ENCODE data around the gene LIMK1. TPM values are rescaled to one million over a fixed set of nuclear protein-coding genes. Genes with fewer than 3 reads are reported as not detected.

Gene LIMK1
- polyA plus RNA-seq, 3 donors = 4.5 to 13.2 (median 6.2) TPM

DNA sequence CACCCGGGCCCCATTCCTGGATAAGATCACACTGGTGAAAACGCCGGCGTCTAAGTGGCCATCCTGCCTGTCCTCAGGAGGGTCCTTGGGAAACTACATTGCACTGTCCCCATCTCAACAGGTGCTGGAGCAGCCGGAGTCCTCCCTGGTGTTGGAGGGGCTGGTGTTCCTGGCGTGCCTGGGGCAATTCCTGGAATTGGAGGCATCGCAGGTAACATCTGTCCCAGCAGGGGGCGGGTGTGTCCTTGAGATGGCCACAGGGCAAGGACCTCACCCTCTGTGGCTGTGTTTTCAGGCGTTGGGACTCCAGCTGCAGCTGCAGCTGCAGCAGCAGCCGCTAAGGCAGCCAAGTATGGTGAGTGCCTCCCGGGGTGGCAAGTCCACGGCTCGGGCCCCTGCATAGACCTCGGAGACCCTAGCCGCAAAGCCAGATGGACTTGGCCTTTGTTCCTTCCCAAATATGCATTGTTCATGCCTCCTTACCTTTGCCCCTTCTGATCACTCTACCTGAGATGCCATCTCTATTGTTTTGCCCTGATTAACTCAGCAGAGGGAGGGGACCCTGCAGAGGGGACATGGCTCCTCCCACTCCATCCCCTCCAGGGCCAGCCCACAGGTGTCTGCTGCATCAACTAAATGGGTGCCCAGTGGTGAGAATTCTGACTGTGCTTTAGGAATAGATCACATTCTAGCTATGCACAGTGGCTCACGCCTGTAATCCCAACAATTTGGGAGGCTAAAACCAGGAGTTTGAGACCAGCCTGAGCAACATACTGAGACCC is 31.8 kb upstream of the LIMK1 start:
- H3K27ac ChIP-seq (ENCODE audit: low read depth, low read length) = no peak overlapping the region
- WGBS, 3 donors = 46 to 83% (median 71%) methylated on average over 16 of the region's 16 CpGs

DNA sequence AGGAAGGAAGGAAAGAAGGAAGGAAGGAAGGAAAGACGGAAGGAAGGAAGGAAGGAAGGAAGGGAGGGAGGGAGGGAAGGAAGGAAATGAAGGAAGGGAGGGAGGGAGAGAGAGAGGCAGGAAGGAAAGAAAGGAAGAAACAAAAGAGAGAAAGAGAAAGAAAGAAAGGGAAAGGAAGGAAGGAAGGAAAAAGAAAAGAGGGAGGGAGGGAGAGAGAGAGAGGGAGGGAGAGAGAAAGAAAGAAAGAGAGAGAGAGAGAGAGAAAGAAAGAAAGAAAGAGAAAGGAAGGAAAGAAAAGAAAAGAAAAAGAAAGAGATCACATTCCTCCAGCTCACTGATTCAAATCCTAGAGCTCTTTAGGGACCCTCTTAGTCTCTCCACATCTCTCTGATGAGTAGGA is 31.0 kb upstream of the LIMK1 start:
- no peak overlapping the region for H3K27ac ChIP-seq (ENCODE audit: low read depth, low read length)
- 70 to 100% (median 71%) methylated on average over 1 of the region's 1 CpG for WGBS, 3 donors

DNA sequence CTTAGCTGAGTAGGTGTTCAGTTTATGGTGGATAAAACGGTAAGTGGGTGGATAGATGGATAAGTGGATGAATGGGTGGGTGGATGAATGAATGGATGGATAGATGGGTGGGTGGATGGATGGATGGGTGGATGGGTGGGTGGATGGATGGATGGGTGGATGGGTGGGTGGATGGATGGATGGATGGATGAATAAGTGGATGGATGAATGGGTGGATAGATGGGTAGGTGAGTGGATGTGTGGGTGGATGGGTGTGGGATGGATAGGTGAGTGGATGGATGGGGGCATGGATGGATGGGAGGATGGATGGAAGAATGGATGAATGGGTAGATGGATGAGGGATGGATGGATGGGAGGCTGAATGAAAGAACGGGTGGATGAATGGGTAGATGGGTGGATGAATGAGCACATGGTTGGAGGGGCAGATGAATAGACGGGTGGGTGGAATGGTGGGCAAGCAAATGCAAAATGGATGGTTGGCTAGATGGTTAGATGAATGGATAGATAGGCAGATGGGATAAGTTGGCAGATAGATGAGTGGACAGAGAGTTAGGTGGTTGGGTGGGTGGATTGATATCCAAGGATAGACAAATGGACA is 29.9 kb upstream of the LIMK1 start:
- H3K27ac ChIP-seq (ENCODE audit: low read depth, low read length) = no peak overlapping the region
- WGBS, 3 donors = 85 to 93% (median 92%) methylated on average over 3 of the region's 3 CpGs

DNA sequence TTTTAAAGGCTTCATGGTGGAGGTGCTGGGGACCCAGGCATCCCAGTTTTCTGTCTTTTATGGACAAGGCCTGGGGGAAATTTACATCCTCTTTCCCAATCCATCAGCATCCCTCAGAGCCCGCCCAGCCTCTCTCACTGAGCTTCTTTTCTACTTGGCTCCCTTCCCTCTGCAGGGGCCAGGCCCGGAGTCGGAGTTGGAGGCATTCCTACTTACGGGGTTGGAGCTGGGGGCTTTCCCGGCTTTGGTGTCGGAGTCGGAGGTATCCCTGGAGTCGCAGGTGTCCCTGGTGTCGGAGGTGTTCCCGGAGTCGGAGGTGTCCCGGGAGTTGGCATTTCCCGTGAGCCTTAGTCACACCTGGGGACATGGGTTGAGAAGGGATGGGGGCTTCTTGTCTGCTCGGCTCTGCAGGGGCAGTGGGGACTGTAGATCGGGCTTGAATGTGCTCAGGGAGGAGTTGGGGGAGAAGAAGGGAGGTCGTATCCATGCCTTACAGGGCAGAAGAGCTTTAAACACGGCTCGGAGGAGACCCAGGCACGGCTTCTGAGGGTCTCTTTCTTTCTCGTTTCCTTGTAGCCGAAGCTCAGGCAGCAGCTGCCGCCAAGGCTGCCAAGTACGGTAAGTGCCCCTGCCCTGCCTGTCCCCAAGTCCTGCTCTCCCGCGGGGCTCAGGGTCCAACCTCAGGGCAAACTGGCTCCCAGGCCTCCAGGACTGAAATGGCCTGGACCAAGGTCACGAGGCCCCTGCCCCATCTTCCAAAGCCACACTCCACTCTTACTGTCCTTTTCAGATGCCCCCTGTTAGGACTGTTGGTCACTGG is 27.3 kb upstream of the LIMK1 start:
- 90 to 91% (median 91%) methylated on average over 25 to 26 of the region's 26 CpGs for WGBS, 3 donors

DNA sequence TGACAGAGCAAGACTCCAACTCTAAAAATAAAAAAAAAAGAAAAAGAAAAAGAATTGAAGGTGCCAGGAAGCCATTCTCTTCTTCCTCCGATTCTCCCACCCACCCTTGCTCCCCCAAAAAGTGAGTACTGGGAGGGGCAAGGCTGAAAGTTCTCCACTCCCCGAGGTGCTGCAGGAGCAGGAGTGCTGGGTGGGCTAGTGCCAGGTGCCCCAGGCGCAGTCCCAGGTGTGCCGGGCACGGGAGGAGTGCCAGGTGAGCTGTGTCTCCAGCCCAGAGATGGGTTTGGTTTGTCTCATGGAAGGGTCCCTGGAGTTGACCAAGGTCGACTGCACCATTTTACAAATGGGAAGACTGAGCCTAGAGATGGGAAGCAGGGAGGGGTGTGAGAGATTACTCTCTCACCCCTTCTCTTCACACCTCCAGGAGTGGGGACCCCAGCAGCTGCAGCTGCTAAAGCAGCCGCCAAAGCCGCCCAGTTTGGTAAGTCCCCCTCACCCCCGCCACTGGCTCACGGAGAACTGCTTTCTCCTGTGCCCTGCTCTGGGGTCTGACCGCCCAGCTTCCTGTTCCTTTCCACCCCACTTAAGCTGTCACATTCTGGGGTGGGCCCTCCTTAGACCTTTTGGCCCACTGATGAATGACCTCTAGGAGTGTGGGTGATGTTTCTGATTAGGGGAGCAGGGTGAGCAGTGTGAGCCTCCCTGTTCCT is 26.2 kb upstream of the LIMK1 start:
- H3K27ac ChIP-seq (ENCODE audit: low read depth, low read length) = no peak overlapping the region
- WGBS, 3 donors = 74 to 83% (median 77%) methylated on average over 11 of the region's 11 CpGs

More for the DNA sequence above, 27.3 kb upstream of the LIMK1 start:
- no peak overlapping the region for H3K27ac ChIP-seq (ENCODE audit: low read depth, low read length)

DNA sequence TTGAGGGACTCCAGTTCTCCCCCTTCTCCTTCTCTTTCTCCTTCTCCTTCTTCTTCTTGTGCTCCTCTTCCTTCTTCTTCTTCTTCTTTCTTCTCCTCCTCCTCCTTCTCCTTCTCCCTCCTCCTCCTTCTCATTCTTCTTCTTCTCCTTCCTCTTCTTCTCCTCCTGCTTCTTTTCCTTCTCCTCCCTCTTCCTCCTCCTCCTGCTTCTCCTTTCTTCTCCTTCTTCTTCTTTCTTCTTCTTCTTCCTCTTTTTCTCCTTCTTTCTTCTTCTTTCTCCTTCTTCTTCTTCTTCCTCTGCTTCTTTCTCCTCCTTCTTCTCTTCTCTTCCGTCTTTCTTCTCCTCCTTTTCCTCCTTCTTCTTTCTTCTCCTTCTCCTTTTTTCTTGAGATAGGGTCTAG is 25.6 kb upstream of the LIMK1 start:
- WGBS, 3 donors = 69 to 96% (median 73%) methylated on average over 1 of the region's 1 CpG
- no peak overlapping the region for H3K27ac ChIP-seq (ENCODE audit: low read depth, low read length)

DNA sequence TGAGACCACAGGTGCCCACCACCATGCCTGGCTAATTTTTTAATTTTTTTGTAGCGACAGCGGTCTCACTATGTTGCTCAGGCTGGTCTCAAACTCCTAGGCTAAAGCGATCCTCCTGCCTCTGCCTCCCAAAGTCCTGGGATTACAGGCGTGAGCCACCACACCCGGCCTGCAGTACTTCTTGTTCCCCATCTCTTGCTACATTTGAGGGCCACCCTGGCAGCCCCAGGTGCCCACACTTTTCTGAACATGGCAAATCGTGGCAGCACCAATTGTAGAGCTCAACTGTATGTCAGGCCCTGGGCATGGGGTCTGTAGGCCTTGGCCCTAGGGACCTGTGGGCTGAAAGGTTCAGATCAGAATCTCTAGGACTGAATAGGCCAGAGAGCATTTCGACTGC is 25.1 kb upstream of the LIMK1 start:
- no peak overlapping the region for H3K27ac ChIP-seq (ENCODE audit: low read depth, low read length)
- 90 to 92% (median 92%) methylated on average over 7 of the region's 7 CpGs for WGBS, 3 donors

DNA sequence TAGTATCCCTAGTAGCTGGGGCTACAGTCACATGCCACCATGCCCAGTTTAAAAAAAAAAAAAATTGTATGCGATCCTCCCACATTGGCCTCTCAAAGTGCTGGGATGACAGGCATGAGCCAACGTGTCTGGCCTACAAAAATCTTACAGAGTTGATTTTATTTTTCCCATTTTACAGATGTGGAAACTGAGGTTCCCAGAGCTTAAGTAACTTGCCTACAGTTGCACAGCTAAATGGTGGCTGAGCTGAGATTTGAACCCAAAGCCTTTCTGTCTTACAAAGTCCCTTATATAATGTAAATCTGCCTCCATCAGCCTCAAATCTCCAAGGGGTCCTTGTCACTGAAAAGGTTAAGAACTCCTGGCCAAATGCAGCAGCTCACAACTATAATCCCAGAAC is 24.6 kb upstream of the LIMK1 start:
- WGBS, 3 donors = 83 to 89% (median 86%) methylated on average over 2 of the region's 2 CpGs
- H3K27ac ChIP-seq (ENCODE audit: low read depth, low read length) = no peak overlapping the region

DNA sequence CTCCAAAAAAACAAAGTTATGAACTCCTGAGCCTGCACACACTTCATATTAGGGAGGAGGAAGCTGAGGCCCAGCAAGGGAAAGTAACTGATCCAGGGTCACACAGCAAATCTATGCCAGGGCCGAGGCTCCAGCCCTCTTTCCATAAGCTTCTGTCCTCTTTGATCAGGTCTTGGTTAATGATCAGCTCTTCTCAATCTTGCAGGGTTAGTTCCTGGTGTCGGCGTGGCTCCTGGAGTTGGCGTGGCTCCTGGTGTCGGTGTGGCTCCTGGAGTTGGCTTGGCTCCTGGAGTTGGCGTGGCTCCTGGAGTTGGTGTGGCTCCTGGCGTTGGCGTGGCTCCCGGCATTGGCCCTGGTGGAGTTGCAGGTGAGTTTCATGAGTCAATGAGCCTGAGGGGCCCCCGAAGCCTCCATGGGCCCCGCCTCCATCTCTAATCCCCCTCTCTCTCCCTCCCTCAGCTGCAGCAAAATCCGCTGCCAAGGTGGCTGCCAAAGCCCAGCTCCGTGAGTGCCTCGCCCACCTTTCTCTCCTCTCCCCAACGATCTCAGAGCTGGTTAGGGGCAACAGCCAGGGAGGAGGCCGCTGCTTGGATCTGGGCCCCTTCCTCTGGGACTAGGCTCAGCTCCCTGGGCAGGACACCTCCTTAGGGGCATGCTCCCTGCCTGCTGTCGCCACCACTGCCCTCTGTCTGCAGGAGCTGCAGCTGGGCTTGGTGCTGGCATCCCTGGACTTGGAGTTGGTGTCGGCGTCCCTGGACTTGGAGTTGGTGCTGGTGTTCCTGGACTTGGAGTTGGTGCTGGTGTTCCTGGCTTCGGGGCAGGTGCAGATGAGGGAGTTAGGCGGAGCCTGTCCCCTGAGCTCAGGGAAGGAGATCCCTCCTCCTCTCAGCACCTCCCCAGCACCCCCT is 23.7 kb upstream of the LIMK1 start:
- WGBS, 3 donors = 26 to 78% (median 78%) methylated on average over 20 to 21 of the region's 21 CpGs

DNA sequence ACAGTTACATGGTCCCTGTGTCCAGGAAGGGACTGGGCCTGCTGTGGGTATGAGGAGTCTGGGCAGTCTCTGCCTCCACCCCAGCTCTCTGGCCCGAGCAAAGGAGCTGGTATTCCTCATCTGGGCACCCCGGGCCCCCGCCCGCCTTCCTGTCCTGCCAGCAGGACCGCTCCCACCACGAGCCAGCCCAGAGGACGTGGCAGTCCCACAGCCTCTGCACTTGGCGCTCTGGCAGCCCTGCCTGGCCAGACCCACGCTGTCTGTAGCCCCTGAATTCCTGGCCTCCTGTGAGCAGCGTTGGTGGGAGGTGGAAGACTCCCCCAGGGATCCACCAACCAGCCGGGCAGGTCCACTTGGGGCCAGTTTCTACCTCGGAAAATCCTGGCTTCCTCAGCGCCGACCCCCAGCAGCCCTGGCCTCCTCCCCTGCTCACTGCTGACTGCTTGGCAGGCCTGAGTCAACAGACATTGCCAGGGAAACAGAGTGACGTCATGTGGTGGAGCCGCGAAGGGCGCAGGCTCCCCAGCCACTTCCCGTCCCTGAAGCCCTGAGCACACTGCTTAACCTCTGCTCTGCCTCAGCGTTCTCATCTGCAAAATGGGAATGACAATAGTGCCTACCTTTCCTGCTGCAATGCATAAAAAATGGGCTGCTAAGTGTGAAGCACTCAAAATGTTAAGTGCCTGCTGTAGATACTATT is 21.6 kb upstream of the LIMK1 start:
- peak overlapping the region; percentile 54 for H3K27ac ChIP-seq (ENCODE audit: low read depth, low read length)
- 11 to 39% (median 29%) methylated on average over 18 to 20 of the region's 20 CpGs for WGBS, 3 donors

More for the DNA sequence above, 23.7 kb upstream of the LIMK1 start:
- H3K27ac ChIP-seq (ENCODE audit: low read depth, low read length) = no peak overlapping the region

DNA sequence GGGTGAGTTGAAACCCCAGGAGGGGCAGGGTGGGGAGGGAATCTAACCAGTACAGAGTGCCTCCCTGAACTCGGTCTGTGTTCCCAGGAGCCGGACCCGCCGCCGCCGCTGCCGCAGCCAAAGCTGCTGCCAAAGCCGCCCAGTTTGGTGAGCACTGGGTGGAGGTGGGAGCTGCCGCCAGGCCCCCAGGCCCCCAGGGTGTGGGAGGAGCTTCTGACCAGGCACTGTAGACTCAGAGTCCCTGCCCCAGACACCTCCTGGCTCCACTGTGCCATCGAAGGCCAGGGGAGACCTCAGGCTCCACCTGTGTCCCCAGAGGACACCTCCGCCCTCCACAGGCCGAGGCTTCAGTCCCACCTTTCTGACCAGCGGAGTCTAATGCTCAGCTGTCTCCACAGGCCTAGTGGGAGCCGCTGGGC is 20.4 kb upstream of the LIMK1 start:
- no peak overlapping the region for H3K27ac ChIP-seq (ENCODE audit: low read depth, low read length)
- 90 to 96% (median 92%) methylated on average over 14 of the region's 14 CpGs for WGBS, 3 donors

DNA sequence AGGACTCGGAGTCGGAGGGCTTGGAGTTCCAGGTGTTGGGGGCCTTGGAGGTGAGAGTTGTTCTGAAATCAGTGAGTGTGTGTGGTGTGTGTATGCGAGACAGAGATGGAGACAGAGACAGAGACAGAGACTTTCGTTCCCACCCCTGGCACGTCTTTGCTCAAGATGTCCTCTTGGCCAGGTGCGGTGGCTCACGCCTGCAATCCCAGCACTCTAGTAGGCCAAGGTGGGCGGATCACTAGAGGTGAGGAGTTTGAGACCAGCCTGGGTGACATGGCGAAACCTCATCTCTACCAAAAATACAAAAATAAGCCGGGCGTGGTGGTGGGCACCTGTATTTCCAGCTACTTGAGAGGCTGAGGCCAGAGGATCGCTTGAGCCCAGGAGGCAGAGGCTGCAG is 20.0 kb upstream of the LIMK1 start:
- WGBS, 3 donors = 93 to 97% (median 95%) methylated on average over 12 of the region's 12 CpGs
- H3K27ac ChIP-seq (ENCODE audit: low read depth, low read length) = no peak overlapping the region

DNA sequence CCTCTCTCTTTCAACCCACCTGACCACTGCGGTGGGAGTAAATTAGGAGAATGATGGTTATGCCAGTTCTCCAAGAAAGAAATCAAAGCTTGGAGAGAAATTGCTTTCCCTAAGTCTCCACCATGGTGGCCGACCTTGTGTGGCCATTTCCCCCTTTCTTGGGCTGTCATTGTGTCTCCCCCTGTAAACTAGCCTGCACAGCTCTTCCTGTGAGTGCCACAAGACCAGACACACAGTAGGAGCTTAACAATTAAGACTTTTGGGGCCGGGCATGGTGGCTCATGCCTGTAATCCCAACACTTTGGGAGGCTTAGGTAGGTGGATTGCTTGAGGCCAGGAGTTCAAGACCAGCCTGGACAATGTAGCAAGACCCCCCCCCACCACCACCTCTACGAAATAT is 18.9 kb upstream of the LIMK1 start:
- no peak overlapping the region for H3K27ac ChIP-seq (ENCODE audit: low read depth, low read length)
- 86 to 89% (median 86%) methylated on average over 4 of the region's 4 CpGs for WGBS, 3 donors

DNA sequence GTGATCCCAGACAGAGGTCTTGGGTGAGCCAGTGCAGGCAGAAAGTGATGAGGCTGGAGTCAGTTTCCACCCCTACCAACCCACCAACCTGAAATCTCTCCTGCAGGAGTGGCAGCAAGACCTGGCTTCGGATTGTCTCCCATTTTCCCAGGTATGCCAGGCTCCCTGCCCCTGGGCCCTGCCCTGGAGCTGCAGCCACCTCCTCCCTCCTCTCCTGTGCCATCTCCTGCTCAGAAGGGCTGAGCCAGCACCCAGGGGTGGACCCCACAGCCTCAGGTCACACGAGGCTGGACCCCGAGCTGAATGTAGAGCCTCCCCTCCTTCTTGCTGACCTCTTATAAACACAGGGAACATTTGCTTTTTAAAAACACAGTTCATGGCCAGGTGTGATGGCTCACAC is 17.0 kb upstream of the LIMK1 start:
- no peak overlapping the region for H3K27ac ChIP-seq (ENCODE audit: low read depth, low read length)
- WGBS, 3 donors = 81 to 92% (median 87%) methylated on average over 3 of the region's 3 CpGs

DNA sequence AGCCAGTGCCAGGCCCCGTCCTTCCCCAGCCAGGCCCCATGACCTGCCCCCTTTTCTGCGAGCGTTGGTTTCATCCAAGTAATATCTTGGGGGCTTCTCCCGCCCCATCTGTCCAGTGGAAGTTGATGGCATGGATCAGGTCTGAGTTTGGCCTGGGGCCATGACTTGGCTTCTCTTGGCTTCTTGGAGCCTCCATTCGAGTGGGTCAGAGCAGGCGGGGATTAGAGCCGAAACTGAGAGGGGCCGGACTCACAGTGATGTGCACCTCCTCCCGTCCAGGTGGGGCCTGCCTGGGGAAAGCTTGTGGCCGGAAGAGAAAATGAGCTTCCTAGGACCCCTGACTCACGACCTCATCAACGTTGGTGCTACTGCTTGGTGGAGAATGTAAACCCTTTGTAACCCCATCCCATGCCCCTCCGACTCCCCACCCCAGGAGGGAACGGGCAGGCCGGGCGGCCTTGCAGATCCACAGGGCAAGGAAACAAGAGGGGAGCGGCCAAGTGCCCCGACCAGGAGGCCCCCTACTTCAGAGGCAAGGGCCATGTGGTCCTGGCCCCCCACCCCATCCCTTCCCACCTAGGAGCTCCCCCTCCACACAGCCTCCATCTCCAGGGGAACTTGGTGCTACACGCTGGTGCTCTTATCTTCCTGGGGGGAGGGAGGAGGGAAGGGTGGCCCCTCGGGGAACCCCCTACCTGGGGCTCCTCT is 15.1 kb upstream of the LIMK1 start:
- no peak overlapping the region for H3K27ac ChIP-seq (ENCODE audit: low read depth, low read length)
- WGBS, 3 donors = 87 to 88% (median 88%) methylated on average over 17 to 20 of the region's 20 CpGs

DNA sequence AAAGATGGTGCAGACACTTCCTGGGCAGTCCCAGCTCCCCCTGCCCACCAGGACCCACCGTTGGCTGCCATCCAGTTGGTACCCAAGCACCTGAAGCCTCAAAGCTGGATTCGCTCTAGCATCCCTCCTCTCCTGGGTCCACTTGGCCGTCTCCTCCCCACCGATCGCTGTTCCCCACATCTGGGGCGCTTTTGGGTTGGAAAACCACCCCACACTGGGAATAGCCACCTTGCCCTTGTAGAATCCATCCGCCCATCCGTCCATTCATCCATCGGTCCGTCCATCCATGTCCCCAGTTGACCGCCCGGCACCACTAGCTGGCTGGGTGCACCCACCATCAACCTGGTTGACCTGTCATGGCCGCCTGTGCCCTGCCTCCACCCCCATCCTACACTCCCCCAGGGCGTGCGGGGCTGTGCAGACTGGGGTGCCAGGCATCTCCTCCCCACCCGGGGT is 14.5 kb upstream of the LIMK1 start:
- H3K27ac ChIP-seq (ENCODE audit: low read depth, low read length) = no peak overlapping the region
- WGBS, 3 donors = 90 to 93% (median 90%) methylated on average over 16 of the region's 16 CpGs
